SU-DHL-6 (cell line): ENCODE results near the gene EFHC2.

Experiments used
- H2AFZ ChIP-seq: fragments of 200-600 bp; sonication (generic); 2 replicates; pipeline ENCODE4 v1.6.1; 2014; ENCODE audit warnings: low read depth, mild to moderate bottlenecking, moderate library complexity, mixed read lengths, antibody characterized with exemption, low read length; ENCODE audit not compliant: severe bottlenecking
- H3F3A ChIP-seq: fragments of 200-600 bp; shearing (Covaris generic); 2 replicates; pipeline ENCODE4 v1.6.0; 2016; ENCODE audit warnings: antibody characterized with exemption, mild to moderate bottlenecking; ENCODE audit not compliant: insufficient read depth
- H3K27ac ChIP-seq: fragments of 200-600 bp; sonication (generic); 2 replicates; pipeline ENCODE4 v1.5.1; 2016; ENCODE audit warnings: low read depth, mild to moderate bottlenecking, low read length, moderate library complexity, mixed read lengths
- H3K27me3 ChIP-seq: fragments of 200-600 bp; sonication (generic), shearing (Covaris generic); 2 replicates; pipeline ENCODE4 v1.6.0; 2014; ENCODE audit warnings: mild to moderate bottlenecking, low read length
- H3K36me3 ChIP-seq: fragments of 200-600 bp; sonication (generic); 2 replicates; pipeline ENCODE4 v1.6.1; 2014; ENCODE audit warnings: mild to moderate bottlenecking, low read length, mixed read lengths
- H3K4me2 ChIP-seq: fragments of 300-600, 200-600 bp; shearing (Covaris generic), sonication (generic); 2 replicates; pipeline ENCODE4 v1.6.0; 2014; ENCODE audit warnings: low read length, low read depth, mild to moderate bottlenecking; ENCODE audit not compliant: poor library complexity, severe bottlenecking
- H3K4me3 ChIP-seq: fragments of 200-600 bp; sonication (generic); 2 replicates; pipeline ENCODE4 v1.5.1; 2014; ENCODE audit warnings: antibody characterized with exemption, low read length, mild to moderate bottlenecking, mixed read lengths; ENCODE audit not compliant: insufficient read depth, poor library complexity, severe bottlenecking
- H3K79me2 ChIP-seq: fragments of 200-600 bp; sonication (generic); 2 replicates; pipeline ENCODE4 v1.6.1; 2014; ENCODE audit warnings: mild to moderate bottlenecking, low read length, moderate library complexity; ENCODE audit not compliant: insufficient read depth
- H3K9ac ChIP-seq: fragments of 200-600 bp; sonication (generic); 2 replicates; pipeline ENCODE4 v1.7.0; 2014; ENCODE audit warnings: mild to moderate bottlenecking, low read length
- H3K9me2 ChIP-seq: fragments of 200-600 bp; sonication (generic); replicated peaks from 2 replicates; pipeline ENCODE4 v1.6.1; 2014; ENCODE audit warnings: low read length; ENCODE audit not compliant: insufficient read depth
- H3K9me3 ChIP-seq: fragments of 200-600 bp; sonication (generic); 2 replicates; pipeline ENCODE4 v1.6.1; 2014; ENCODE audit warnings: low read length, mixed read lengths; ENCODE audit not compliant: insufficient read depth
- H4K20me1 ChIP-seq: fragments of 200-600 bp; sonication (generic); 2 replicates; pipeline ENCODE4 v1.6.1; 2014; ENCODE audit warnings: low read depth, mild to moderate bottlenecking, antibody characterized with exemption, low read length, moderate library complexity, mixed read lengths
- CTCF ChIP-seq: fragments of 200-600 bp; sonication (generic); IDR thresholded peaks from one replicate; pipeline ENCODE4 v1.5.1; 2017; ENCODE audit warnings: antibody characterized with exemption, mild to moderate bottlenecking, low read length, moderate library complexity; ENCODE audit not compliant: insufficient read depth, poor library complexity, severe bottlenecking
- EZH2phosphoT487 ChIP-seq: fragments of 200-600 bp; sonication (generic), shearing (Covaris generic); conservative IDR thresholded peaks from 2 replicates; pipeline ENCODE4 v1.6.1; 2018; ENCODE audit warnings: mild to moderate bottlenecking, antibody characterized with exemption, low read length, moderate library complexity, mixed read lengths

EFHC2 gene

GRCh38 chrX:44147130-44147529 is 196.3 kb downstream of the EFHC2 start:
- no peak overlapping the region for H2AFZ ChIP-seq
- no peaks in the 10 kb centered on the region for H3K79me2 ChIP-seq
- H3K4me2 ChIP-seq, result no peak overlapping the region

GRCh38 chrX:44144177-44144945 is 199.1 kb downstream of the EFHC2 start:
- Histone ChIP-seq H3K27me3 (no peaks in the 10 kb centered on the region), H2AFZ (no peak overlapping the region), H3K9me2 (no peaks in the 10 kb centered on the region), H3K27ac (no peak overlapping the region), H4K20me1 (no peaks in the 10 kb centered on the region), H3K4me3 (no peak overlapping the region), H3K9ac (no peak overlapping the region), H3K79me2 (no peaks in the 10 kb centered on the region), H3K4me2 (no peak overlapping the region), H3F3A (no peaks in the 10 kb centered on the region), H3K36me3 (no peaks in the 10 kb centered on the region), H3K9me3 (no peaks in the 10 kb centered on the region)
- TF ChIP-seq CTCF (no peak), EZH2phosphoT487 (no peak)

More at GRCh38 chrX:44147130-44147529, 196.3 kb downstream of the EFHC2 start:
- Histone ChIP-seq H3K27me3 (no peaks in the 10 kb centered on the region), H3K36me3 (no peaks in the 10 kb centered on the region), H3K4me3 (no peak overlapping the region), H3K27ac (no peak overlapping the region), H4K20me1 (no peaks in the 10 kb centered on the region), H3F3A (no peaks in the 10 kb centered on the region), H3K9ac (no peak overlapping the region), H3K9me3 (no peaks in the 10 kb centered on the region), H3K9me2 (no peaks in the 10 kb centered on the region)
- TF ChIP-seq EZH2phosphoT487 (no peak), CTCF (no peak)

GRCh38 chrX:44143061-44143602 is 200.3 kb downstream of the EFHC2 start:
- no peak for TF ChIP-seq CTCF
- TF ChIP-seq EZH2phosphoT487, result no peak
- Histone ChIP-seq H4K20me1 (no peaks in the 10 kb centered on the region), H3K9ac (no peak overlapping the region)

More at GRCh38 chrX:44143061-44143602, 200.3 kb downstream of the EFHC2 start:
- no peaks in the 10 kb centered on the region for H3K27me3 ChIP-seq
- no peaks in the 10 kb centered on the region for H3K36me3 ChIP-seq
- no peak overlapping the region for H2AFZ ChIP-seq
- no peaks in the 10 kb centered on the region for H3K79me2 ChIP-seq
- H3K9me3 ChIP-seq, result no peaks in the 10 kb centered on the region
- H3K27ac ChIP-seq, result no peak overlapping the region
- no peaks in the 10 kb centered on the region for H3F3A ChIP-seq
- H3K4me3 ChIP-seq, result no peak overlapping the region
- H3K4me2 ChIP-seq, result no peak overlapping the region
- H3K9me2 ChIP-seq, result no peaks in the 10 kb centered on the region
